HG03439 (cell line): ENCODE data around the gene CACNA1S.

ENCODE experiments used
- ATAC-seq: cut with Tn5 transposase; IDR thresholded peaks from one replicate; pipeline ENCODE4 v1.9.1; 2021; ENCODE audit warnings: mild to moderate bottlenecking, moderate library complexity; ENCODE audit not compliant: unreplicated experiment

Gene CACNA1S

DNA sequence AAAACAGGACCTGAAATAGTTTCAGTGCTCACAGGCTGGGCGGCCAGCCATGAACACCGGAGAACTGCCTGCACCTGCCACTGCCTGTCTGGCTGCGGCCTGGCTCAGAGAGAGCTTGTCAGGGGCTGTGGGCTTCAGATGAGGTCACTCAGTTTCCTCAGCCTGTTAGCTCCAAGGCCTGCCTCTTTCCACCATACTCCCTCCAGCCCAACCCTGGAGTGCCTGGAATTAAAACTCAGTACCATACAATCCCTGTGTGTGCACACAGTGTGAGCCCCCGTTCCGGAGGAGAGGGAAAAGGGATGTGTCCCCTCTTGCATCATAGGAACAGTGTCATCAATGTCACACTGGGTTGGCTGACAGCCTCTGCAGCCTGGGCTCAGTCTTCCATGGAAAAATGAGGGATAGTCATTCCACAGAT is 16.2 kb downstream of the CACNA1S start:
- no peak for ATAC-seq

DNA sequence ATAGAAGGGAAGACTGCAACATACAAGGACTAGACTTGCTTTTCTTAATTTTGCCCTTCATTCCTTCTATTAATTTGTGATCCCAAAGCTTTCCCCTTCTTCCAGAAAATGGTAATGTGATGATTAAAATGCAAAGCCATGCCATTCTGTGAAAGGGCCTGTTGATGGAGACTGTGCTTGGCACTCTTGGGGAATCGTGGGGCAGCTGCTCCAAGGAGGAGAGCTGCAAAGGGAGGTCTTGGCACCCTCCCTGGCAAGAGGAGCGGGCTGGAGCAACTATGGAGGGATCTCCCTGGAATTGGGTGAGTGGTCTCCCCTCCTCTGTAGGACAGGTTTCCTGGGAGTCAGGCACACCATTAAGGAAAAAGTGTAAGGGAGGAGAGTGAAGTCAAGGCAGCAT is 16.6 kb downstream of the CACNA1S start:
- no peak for ATAC-seq

DNA sequence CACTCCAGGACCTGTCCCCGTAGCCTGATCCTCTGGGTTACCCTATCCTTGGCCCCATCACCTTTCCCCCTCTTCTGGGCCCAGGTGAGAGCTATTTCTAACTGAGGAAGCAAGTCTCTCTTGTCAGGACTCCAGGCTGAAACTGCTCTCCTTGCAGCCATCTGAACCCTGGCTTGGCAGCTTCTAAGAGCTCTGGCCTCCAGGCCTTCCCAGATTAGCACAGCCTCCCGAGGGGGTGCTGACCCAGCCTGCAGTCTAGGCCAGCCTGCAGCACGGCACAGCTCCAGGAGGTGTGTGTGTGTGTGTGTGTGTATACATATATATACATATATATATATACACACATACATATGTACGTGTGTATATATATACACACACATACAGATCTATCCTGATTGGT is 17.4 kb downstream of the CACNA1S start:
- ATAC-seq, result no peak

DNA sequence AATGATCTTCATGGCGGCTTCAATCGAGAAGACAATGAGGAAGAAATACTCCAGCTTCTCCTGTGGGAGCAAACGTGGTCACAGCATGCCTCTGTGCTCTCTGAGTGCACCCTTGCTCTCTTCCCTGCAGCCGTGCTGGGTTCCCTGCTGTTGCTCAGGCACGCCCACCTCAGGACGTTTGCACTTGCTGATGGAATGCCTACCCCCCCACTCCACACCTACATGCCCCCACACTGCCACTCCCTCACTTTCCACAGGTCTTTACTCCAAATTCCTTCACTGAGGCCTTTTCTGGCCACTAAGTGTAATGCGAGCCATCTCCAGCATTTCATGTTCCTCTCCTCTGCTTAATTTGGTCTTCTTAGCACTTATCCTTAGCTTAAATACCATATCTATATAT is 18.3 kb downstream of the CACNA1S start:
- no peak for ATAC-seq

DNA sequence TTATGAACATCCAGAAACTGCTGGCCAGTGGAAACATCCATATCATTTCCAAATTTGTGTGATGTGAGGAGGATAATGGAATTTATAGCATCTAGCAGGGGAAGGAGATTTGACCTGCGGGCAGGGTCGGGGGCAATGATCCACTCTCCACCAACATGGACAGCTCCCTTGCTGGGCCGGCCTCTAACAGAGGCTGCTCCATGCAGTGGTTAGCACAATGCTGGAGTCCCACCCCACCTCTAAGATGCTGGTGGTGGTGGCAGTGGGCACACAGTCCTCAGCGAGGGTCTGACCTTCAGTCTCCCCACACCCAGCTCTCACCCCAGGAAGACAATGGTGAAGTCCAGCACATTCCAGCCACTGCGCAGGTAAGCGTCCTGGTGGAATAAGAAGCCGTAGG is 18.7 kb downstream of the CACNA1S start:
- no peak for ATAC-seq

DNA sequence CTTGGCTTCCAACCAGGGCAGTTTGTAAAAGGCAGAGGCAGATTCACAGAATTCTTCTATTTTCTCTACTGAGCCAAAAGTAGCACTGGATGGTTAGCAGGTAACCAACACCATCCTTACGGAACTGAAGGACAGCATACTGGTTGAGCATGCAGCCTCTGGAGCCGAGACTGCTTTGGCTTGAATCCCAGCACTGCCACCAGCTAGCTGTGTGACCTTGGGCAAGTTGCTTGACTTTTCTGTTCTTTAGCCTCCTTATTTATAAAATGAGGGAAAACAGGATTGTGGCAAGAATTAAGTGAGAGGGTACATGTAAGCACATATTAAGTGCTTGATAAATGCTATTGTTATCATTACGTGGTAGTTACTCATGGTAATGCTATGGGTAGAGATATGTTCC is 19.5 kb downstream of the CACNA1S start:
- ATAC-seq, result no peak

DNA sequence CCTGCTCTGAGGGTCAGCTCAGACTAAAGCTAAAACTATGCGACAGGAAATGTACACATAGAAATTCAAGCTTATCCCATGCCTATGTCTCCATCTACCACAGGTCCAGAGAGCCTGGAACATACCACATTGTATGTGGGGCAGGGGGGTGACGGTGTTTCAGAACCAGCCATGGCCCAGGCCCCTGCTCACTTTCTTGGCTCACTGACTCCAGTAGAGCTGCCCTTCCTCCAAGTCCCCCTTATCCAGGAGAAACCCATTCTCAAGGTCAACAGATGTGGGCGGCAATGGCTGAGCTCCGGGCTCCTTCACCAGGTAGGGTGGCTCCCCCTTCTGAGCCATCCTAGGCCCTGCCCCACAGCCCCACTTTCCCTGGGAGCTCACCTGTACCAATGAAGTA is 21.0 kb downstream of the CACNA1S start:
- ATAC-seq, result no peak

DNA sequence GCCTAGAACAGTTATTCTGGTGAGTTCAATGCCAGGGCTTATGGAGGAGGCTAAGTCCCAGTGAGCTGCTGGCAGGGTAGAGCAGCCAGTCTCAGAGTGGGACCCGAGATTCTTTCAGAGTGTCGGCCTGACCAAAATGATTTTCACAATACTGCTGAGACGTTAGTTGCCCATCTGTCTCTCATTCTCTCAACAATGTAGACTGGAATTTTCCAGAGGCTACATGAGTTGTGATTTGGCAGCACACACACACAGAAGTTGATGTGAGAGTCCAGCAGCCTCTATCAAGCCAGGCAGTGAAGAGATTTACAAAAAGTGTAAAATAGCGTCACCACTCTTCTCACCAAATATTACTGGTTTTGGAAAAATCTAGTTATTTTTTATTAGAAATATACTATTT is 21.7 kb downstream of the CACNA1S start:
- ATAC-seq, result no peak

DNA sequence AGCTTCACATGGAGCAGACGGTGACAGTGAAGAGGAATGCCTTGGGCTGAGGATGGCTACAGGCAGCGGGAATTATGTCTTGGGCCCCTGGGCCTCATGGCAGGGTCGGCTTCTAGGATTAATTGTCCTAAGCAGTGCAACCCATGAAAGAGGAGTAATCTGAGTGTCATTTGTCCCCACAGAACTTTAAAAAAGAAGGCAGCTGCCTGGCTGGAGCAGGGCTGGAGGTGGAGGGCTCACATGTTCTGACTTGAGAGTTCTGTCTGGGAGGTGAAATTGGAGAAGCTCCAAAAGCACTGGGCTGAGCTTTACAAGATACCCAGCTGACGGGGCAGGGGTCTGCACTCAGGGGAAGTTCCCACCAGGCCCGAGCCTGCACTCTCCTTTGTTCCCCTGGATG is 22.6 kb downstream of the CACNA1S start:
- ATAC-seq, result no peak

DNA sequence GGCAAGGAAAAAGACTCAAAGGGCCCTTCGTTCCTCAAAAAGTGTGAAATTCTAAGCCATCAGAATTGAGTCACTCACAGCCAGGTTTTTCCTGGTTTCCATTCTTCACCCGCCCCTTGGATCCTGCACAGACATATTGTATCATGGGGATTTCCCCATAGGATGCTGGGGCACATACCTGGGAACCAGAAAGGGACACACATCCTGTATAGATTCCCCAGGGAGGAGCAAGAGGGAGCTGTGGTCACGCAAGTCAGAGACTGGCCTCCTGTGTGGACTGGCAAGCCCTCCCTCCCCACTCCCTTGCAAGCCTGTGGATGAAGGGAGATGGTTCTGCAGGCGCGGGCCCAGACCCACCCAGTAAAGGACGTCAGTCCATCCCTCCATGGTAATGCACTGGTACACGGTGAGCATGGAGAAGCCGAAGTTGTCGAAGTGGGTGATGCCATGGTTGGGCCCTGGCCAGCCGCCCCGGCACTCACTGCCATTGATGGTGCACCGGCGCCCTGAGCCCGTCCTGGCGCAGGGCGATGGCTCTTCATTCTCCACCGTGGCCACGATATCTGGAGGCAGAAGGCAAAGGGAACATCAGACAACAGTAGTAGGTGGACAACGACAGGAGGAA is 23.2 kb downstream of the CACNA1S start:
- ATAC-seq, result no peak

DNA sequence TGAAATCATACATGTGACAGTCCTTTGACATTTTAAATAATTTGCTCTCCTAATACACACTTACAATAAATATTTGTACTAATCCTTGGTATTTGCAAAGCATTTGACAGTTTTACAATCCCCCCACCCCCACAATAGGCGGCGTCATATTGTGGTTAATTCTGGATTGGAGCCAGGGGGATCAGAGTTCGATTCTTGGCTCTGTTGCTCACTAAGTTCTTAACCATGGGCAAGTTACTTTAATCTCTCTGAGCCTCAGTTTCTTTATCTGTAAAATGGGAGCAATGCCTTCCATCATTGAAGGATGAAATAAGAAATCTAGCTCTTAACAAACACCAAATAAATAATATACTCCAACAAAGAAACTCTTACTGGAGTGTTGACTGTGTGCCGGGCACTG is 23.8 kb downstream of the CACNA1S start:
- ATAC-seq, result no peak

DNA sequence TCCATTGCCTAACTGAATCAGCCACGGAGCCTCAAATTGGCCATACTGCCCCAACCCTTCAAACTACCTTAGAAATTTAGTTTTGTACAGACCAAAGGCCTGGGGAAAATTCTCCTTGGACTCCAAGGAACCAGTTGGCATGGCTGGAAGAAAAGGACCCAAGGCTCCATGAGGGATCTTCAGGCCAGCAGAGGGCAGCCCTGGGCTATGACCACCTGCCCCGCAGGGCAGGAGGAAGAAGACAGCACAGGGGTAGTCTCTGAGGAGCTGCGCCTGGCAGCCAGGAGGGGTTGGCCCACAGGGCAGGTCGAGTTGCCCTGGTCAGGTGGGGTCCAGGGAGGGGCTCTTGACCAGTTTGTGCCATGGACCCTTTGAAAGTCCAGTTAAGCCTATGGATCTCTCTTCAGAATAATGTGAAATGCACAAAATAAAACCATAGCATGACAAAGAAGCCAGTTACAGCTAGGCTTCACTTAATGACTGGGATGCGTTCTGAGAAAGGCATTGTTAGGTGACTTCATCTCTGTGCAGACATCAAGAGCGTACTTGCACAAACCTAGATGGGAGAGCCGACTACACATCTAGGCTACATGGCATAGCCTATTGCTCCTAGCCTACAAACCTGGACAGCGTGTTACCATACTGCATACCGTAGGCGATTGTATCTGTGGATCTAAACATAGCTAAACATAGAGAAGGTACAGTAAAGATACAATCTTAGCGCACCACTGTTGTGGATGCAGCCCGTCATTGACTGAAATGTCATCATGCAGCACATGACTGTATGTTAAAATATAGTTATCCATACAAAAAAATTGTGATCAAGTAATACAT is 26.1 kb downstream of the CACNA1S start:
- no peak for ATAC-seq

DNA sequence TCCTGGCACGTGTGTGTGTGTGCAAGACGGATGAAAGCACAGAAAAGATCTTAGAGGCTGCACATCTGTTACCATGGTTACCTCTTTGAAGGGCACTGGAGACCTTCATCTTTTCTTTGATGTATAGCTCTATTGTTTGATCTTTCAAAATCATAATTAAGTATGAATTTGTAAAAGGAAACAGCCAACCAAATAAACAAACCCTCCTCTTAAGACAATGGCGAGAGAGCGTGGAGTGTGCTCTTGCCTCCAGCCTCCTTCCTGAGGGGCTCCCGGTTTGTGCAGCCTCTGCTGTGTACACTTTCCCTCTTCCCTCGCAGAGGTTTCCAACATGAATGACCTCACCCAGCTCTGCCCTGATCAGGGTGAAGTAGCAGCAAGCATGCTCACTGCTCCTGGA is 27.9 kb downstream of the CACNA1S start:
- no peak for ATAC-seq

DNA sequence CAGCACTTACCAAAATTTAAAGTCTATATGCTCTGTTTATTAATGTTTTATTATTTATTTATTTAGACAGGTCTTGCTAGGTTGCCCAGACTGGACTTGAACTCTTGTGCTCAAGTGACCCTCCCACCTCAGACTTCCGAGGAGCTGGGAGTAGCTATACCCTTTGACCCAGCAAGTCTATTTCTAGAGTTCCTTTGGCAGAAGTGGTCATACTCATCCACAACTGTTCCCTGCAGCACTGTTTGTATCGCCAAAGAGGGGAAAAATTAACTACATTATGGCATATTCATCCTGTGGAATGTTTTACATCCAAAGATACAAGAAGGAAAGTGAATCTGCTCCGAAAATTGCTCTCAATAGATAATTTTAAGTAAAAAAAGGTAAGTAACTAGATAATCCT is 28.5 kb downstream of the CACNA1S start:
- no peak for ATAC-seq

DNA sequence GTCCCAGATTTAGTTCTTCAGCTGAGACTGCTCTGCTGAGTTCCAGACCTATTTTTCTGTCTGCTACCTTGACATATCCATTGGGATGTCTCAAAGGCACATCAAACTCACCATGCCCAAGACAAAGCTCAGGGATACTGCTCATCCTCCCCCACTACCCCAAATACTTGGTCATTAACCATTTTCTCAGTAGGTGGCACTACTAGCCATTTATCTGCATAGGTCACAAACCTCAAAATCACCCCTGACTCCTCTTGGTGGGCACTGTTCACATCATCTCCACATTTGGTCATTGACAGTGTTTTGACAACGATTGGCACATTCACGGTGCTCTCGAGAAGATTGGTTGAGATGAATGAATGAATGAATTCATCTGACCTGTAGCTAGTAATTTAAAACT is 32.1 kb downstream of the CACNA1S start:
- no peak for ATAC-seq

DNA sequence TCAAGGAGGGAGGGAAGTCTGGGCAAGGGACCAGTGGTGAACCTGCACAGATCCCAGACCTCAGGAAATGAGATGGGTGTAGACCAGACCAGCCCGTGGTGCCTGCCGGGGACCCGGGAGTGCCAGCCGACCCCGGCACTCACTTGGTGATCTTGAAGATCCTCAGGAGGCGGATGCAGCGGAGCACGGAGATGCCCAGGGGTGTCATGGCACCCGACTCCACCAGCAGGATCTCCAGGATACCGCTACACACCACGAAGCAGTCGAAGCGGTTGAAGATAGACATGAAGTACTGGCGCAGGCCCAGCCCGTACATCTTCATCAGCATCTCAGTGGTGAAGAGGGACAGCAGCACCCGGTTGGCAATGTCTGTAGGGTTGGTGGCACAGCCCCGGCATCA is 34.5 kb downstream of the CACNA1S start:
- ATAC-seq, result no peak

DNA sequence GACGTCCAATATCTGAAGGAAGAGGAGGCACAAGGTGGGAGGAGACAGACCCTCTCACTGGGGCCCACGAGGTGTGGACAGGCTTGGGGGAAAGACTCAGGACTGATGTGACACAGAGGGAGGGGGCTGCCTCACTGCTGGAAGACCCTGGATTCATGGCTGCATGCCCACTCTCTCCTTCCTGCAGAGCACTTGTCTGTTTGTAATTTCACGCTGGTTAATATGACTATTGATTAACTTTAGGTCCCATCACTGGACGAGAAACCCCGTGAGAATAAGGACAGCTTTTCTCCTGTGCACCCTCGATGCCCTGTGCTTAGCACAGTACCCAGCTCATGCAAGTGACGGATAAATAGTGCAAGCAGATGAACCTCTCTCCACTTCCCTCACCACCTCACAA is 35.1 kb downstream of the CACNA1S start:
- ATAC-seq, result no peak

DNA sequence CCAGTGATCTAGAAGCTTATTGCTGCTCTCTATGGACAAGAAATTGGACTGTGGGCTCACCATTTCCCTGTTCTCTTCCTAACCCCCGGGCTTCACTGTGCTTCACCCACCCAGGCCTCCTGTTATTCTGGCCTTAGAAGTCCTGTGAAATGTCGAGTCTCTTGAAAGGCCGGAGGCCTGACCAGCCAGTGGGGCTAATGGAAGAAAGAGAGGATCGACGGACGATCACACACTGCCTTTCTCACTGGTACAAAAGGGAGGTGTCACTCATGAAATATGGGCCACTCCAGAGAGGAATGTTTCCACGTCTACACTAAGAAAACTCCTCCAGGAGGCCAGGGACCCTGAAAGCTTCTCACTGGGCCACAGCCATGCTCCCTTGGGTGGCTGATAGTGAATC is 36.1 kb downstream of the CACNA1S start:
- ATAC-seq, result no peak

DNA sequence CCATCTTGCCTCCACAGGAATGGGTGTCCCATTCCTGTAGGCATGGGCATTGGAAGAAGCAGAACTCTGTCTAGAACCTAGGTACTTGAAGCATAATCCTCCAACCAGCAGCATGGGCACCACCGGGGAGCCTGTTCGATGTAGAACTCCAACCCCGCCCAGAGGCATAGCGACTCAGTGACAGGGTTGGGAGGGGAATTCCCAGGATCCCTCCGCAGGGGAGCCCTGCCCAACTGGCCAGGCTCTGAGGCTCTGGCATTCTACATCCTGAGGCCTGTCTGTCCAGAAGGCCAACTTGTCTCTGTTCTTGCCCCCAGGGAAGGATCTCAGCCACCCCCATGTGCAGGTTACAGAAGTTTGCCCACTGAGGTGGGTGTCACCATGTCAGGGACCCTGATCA is 38.2 kb downstream of the CACNA1S start:
- ATAC-seq, result no peak

DNA sequence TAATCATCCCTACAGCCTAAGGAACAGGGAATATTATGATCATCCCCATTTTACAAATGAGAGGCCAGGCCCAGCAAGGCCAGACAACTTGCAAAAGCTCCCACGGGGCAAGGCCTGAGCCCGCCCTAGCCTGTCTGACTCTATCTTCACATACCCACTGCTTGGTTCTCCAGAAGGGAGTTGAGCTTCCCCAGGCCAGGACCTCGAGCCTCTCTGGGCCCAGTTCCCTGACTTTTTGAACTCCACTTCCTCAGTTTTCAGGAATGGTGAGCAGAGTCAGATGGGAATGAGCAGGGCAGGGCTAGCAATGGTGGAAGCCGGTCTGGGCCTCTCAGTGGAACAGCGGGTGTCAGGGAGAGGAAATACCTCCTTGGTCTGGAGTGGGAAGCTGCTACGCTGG is 39.3 kb downstream of the CACNA1S start:
- ATAC-seq, result no peak

DNA sequence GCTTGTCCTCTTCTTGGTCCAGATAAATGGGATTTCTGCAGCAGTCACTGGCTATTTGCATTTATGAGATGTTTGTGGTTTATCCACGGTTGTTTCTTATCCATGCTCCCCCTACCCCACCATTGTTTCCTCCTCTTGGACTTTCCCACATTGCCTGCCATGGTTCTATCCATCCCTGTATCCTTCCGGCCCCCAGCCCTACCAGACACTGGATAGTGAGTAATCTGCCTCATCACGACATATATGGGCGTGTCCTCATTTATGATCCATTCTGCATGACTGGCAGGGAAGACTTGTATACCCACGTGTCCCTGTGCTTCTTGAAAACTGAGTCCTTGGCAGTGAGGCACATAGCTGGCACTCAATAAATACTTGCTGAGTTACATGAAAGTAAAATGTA is 40.1 kb downstream of the CACNA1S start:
- no peak for ATAC-seq

DNA sequence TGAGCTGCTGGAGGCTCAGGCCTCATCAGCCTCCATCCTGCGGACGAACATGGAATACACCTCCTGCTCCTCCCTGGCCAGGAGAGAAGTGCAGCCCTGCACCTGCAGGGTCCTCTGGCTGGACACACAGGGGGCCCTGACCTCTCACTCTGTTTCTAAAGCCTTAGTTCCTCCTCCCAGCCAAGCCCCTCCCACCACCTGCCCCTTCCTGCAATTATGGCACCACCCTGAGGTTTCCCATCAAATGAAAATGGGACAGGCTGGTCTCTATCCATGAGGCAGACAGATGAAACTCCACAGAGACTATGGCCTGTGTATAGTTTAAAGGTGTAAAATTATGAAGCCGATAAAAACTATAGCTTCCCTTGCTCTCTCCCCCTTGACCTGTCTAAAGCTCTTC is 42.6 kb downstream of the CACNA1S start:
- no peak for ATAC-seq

DNA sequence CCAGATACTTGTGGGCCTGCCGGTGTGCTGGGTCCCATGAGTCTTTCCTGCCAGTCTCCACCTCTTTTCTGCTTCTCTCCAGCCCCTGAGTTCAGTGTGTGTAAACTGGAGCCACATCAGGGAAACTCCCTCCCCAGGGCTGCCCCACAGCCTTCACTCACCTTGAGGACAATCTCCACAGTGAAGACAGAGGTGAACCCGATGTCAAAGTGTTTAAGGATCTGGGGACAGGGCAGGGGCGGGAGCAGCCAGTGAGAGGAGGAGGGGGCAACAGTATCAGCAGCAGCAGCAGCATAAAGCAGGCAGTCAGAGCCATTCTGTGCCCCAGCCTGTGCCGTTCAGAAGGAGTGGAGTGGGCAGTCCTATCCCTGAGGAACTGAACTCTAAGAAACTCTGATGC is 43.2 kb downstream of the CACNA1S start:
- ATAC-seq, result no peak
